Naive thymus-derived CD4-positive, alpha-beta T cell (primary cell): ENCODE measurements around the gene LCN10. TPM values are rescaled to one million over a fixed set of nuclear protein-coding genes. Genes with fewer than 3 reads are reported as not detected.

Experiments used
- ATAC-seq: fragments of 150-1000 bp; cut with Tn5 transposase; 2 replicates; pipeline ENCODE4 v1.10.0; 2021; ENCODE audit warnings: mild to moderate bottlenecking, moderate library complexity
- CTCF ChIA-PET: fragments of 350-600 bp; sonication (Branson Sonifier 250); formaldehyde crosslinking; loops from one replicate; lab custom pipeline; 2021; ENCODE audit warnings: antibody characterized with exemption; lab: Charles Lee
- POLR2A ChIA-PET: fragments of 350-600 bp; sonication (Branson Sonifier 250); formaldehyde crosslinking; loops from one replicate; lab custom pipeline; 2021; ENCODE audit warnings: antibody characterized with exemption, inconsistent platforms; lab: Charles Lee
- DNase-seq, 9 donors: peaks; one replicate each; pipeline versions ENCODE4 v3.0.0 to v3.0.0-alpha.2; 2020 to 2022; ENCODE audit warnings: mixed read lengths in 1 of 9
- H3K27ac ChIP-seq: one replicate; pipeline ENCODE4 v1.7.0; 2013; ENCODE audit warnings: mild to moderate bottlenecking, low read depth, low read length, moderate library complexity
- H3K27me3 ChIP-seq, 2 donors: one replicate each; pipeline ENCODE4 v1.7.0; 2013; ENCODE audit warnings: low read length in 2 of 2, mild to moderate bottlenecking in 2 of 2, moderate library complexity in 2 of 2; ENCODE audit not compliant: control insufficient read depth in 2 of 2, insufficient read depth in 2 of 2
- H3K36me3 ChIP-seq, 3 experiments: 1 replicate in 2 of 3; 2 replicates in 1 of 3; pipeline ENCODE4 v1.7.0; 2013; ENCODE audit warnings: low read length in 3 of 3, mild to moderate bottlenecking in 3 of 3, moderate library complexity in 1 of 3; ENCODE audit not compliant: insufficient read depth in 3 of 3, control insufficient read depth in 2 of 3
- H3K4me1 ChIP-seq, 2 donors: one replicate each; pipeline ENCODE4 v1.7.0; 2013; ENCODE audit warnings: low read length in 2 of 2, mild to moderate bottlenecking in 2 of 2, moderate library complexity in 1 of 2; ENCODE audit not compliant: control insufficient read depth in 2 of 2, insufficient read depth in 2 of 2
- H3K4me3 ChIP-seq: 2 replicates; pipeline ENCODE4 v1.7.0; 2013; ENCODE audit warnings: mild to moderate bottlenecking, low read length
- H3K9me3 ChIP-seq, 3 experiments: 1 replicate in 2 of 3; 2 replicates in 1 of 3; pipeline ENCODE4 v1.7.0; 2013; ENCODE audit warnings: low read length in 3 of 3; ENCODE audit not compliant: control insufficient read depth in 2 of 3
- H3K27ac Mint-ChIP-seq, 9 donors: one replicate each; pipeline ENCODE4 v1.8.0; 2020 to 2022; ENCODE audit warnings: mixed read lengths in 9 of 9, mild to moderate bottlenecking in 8 of 9, moderate library complexity in 5 of 9, inconsistent platforms in 2 of 9
- H3K27me3 Mint-ChIP-seq, 5 donors: one replicate each; pipeline ENCODE4 v1.8.0; 2021 to 2022; ENCODE audit warnings: mixed read lengths in 5 of 5, mild to moderate bottlenecking in 1 of 5
- H3K36me3 Mint-ChIP-seq, 5 donors: one replicate each; pipeline ENCODE4 v1.8.0; 2020 to 2022; ENCODE audit warnings: mixed read lengths in 5 of 5, mild to moderate bottlenecking in 3 of 5, inconsistent platforms in 1 of 5
- H3K4me1 Mint-ChIP-seq, 7 donors: one replicate each; pipeline ENCODE4 v1.8.0; 2020 to 2022; ENCODE audit warnings: mixed read lengths in 7 of 7, mild to moderate bottlenecking in 3 of 7, inconsistent platforms in 1 of 7
- H3K4me3 Mint-ChIP-seq, 10 donors: one replicate each; pipeline ENCODE4 v1.8.0; 2020 to 2022; ENCODE audit warnings: mild to moderate bottlenecking in 10 of 10, mixed read lengths in 10 of 10, moderate library complexity in 6 of 10, inconsistent platforms in 2 of 10
- H3K9me3 Mint-ChIP-seq, 11 donors: one replicate each; pipeline ENCODE4 v1.8.0; 2020 to 2022; ENCODE audit warnings: mixed read lengths in 11 of 11, mild to moderate bottlenecking in 4 of 11, inconsistent platforms in 1 of 11, moderate library complexity in 1 of 11
- intact Hi-C, 2 donors: fragments of 100-400 bp; cut with micrococcal nuclease; formaldehyde crosslinking; loops; one replicate each; pipeline ENCODE4 v1.15.1; 2023
- polyA plus RNA-seq, 2 donors: library from polyadenylated mRNA; unstranded; fragments of 300-500 nt; fragmentation: Illumina TruSeq; gene quantifications; one replicate each; pipeline ENCODE4 v1.2.3, GENCODE V29; 2021
- total RNA-seq, 6 experiments: library from RNA in 5 of 6; stranded (reverse) in 5 of 6; gene quantifications; 1 replicate in 5 of 6; 2 replicates in 1 of 6; pipeline ENCODE4 v1.2.3 and lab custom pipeline; 2021 to 2026

LCN10 gene
- total and polyA plus RNA-seq, 7 experiments from 2014 or later, result 0.34 to 3.2 (median 1.1) TPM; not detected in 1

DNA sequence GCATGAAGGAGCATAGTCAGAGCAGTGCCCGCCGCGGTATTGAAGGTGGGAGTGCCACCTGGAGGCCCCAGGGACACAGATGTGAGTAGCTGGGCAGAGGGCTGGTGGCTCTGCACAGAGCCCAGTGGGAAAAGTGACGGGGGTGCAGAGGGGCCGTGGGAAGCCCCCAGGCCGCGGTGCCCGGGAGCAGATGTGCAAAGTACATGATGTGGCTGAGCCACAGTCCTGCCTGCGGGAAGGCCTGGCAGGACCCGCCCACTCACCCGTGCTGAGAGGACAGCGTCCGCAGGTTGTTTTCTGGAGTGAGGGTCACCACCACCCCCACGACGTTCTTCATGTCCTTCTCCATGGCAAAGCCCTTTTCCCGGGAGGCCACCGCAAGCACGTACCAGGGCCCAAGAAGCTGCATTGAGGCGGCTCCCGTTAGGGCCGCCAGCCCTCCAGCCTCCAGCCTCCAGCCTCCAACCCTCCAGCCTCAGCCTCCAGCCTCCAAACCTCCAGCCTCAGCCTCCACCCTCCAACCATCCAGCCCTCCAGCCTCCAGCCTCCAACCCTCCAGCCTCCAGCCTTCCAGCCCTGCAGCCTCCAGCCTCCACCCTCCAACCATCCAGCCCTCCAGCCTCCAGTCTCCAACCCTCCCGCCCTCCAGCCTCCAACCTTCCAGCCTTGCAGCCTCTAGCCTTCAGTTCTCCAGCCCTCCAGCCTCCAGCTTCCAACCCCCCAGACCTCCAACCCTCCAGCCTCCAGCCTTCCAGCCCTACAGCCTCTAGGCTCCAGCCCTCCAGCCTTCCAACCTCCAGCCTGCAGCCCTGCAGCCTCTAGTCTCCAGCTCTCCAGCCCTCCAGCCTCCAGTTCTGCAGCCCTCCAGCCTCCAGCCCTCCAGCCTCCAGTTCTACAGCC is 4.7 kb upstream of the LCN10 start:
- ATAC-seq (no peak), DNase-seq (no peak)
- Histone ChIP-seq H3K4me1 (no peaks in the 10 kb centered on the region), H3K4me3 (no peak overlapping the region), H3K9me3 (no peaks in the 10 kb centered on the region), H3K27me3 (no peaks in the 10 kb centered on the region), H3K36me3 (no peaks in the 10 kb centered on the region), H3K27ac (no peak overlapping the region)
- Mint-ChIP-seq H3K4me1 (peaks cover 0 to 5% (median 0%) of the 10 kb centered on the region in 7 donors), H3K9me3 (peaks cover 0 to 21% (median 13%) of the 10 kb centered on the region in 11 donors), H3K27me3 (peaks cover 0 to 20% (median 5%) of the 10 kb centered on the region in 5 donors), H3K4me3 (no peak overlapping the region), H3K27ac (no peak overlapping the region), H3K36me3 (peaks cover 0 to 9% (median 2%) of the 10 kb centered on the region in 5 donors)
- CTCF ChIA-PET, result no interaction called here
- POLR2A ChIA-PET, result no interaction called here
- intact Hi-C loops, result no loop called here

DNA sequence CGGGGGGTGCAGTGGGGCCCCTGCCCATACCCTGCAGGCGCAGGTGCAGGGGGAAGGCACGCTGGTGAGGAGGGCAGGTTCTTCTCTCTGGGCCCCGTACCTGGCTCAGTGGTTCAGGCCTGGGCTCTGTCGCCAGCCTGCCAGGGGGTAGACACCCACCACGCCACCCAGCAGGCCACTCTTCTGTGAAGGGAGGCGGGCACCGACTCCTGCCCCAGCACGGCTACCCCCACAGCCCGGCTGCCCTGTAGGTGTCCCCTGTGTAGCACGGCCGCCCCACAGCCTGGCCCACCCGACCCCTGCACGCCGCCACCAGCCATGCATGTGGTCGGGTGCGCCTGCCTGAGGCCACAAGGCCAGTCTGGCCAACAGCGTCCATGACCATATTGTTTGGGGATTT is 3.9 kb upstream of the LCN10 start:
- CTCF ChIA-PET, result no interaction called here
- H3K9me3 ChIP-seq, result no peaks in the 10 kb centered on the region
- peaks cover 0 to 18% (median 5%) of the 10 kb centered on the region in 5 donors for H3K27me3 Mint-ChIP-seq
- no peaks in the 10 kb centered on the region for H3K27me3 ChIP-seq
- intact Hi-C loops, result no loop called here
- H3K4me3 Mint-ChIP-seq, result no peak overlapping the region
- peaks cover 0 to 1% (median 0%) of the 10 kb centered on the region in 5 donors for H3K36me3 Mint-ChIP-seq
- DNase-seq (no peak), ATAC-seq (no peak)
- no peak overlapping the region for H3K27ac ChIP-seq
- H3K36me3 ChIP-seq, result no peaks in the 10 kb centered on the region
- no peaks in the 10 kb centered on the region for H3K4me1 ChIP-seq
- H3K4me3 ChIP-seq, result no peak overlapping the region
- peaks cover 0 to 13% (median 5%) of the 10 kb centered on the region in 11 donors for H3K9me3 Mint-ChIP-seq
- POLR2A ChIA-PET, result no interaction called here
- peaks cover 0 to 5% (median 0%) of the 10 kb centered on the region in 7 donors for H3K4me1 Mint-ChIP-seq
- no peak overlapping the region for H3K27ac Mint-ChIP-seq

DNA sequence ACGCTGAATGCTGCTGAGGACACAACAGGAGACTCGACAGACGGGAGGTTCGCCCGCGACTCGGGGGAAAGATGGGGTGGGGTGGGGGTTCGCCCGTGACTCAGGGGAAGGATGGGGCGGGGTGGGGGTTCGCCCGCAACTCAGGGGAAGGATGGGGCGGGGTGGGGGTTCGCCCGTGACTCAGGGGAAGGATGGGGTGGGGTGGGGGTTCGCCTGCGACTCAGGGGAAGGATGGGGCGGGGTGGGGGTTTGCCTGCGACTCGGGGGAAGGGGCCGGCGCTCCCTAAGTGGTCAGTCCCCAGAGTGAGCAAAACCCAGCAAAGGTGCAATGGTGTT is 3.4 kb upstream of the LCN10 start:
- intact Hi-C loops, result no loop called here
- Mint-ChIP-seq H3K27me3 (peaks cover 0 to 18% (median 5%) of the 10 kb centered on the region in 5 donors), H3K4me1 (peaks cover 0 to 5% (median 3%) of the 10 kb centered on the region in 7 donors), H3K27ac (no peak overlapping the region), H3K4me3 (no peak overlapping the region), H3K36me3 (no peaks in the 10 kb centered on the region), H3K9me3 (peaks cover 0 to 8% (median 2%) of the 10 kb centered on the region in 11 donors)
- ChIA-PET CTCF (no interaction called here), POLR2A (interaction anchor here (0.6 to 0.7 kb wide), 2 partner anchors 12 to 197 kb away, joined by 3 read pairs; no protein-coding TSS in a partner anchor)
- Histone ChIP-seq H3K36me3 (no peaks in the 10 kb centered on the region), H3K4me3 (no peak overlapping the region), H3K27me3 (no peaks in the 10 kb centered on the region), H3K27ac (no peak overlapping the region), H3K9me3 (no peaks in the 10 kb centered on the region), H3K4me1 (no peaks in the 10 kb centered on the region)
- ATAC-seq (no peak), DNase-seq (no peak)

DNA sequence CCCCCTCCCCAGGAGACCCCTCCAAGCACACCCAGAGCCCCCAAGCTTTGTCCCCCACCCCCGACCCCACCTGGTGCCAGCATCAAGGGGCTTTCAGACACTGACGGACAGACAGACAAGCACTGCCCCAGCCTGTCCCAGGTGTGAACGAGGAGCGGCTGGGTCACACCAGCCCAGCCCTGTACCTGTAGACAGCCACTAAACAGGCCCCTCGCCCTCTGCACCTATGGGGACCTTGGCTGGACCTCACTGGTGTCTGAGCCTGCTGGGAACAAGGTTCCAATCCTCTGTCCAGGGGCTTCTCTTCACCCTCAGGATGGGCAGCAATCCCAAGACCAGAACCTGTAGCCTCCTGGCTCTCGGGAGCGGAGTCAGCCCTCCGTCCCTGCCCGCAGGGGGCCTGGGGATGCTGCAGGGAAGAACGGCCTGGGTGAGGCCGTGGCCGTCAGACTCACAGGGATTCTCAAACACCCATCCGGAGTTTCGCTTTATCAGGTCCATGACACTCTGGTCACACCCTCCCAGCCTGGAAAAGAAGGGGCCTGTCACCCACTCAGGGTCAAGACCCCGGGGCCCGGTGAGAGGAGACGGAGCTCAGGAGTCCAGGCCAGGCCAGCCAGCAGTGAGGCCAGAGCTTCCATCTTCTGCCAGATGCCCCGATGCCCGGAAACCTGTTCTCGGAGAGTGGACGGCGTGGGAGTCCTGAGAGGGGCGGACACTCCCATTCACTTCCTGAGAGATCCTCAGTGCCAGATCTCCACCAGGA is 2.8 kb upstream of the LCN10 start:
- no peak overlapping the region for H3K4me3 ChIP-seq
- DNase-seq (no peak), ATAC-seq (no peak)
- no peaks in the 10 kb centered on the region for H3K27me3 ChIP-seq
- Mint-ChIP-seq H3K27me3 (peaks cover 0 to 13% (median 3%) of the 10 kb centered on the region in 5 donors), H3K27ac (no peak overlapping the region), H3K36me3 (no peaks in the 10 kb centered on the region), H3K4me1 (peaks cover 0 to 4% (median under 1%) of the 10 kb centered on the region in 7 donors), H3K9me3 (peaks cover 0 to 6% (median 0%) of the 10 kb centered on the region in 11 donors), H3K4me3 (no peak overlapping the region)
- intact Hi-C loops, result no loop called here
- H3K36me3 ChIP-seq, result no peaks in the 10 kb centered on the region
- POLR2A ChIA-PET, result interaction anchor here (0.6 to 0.7 kb wide), 2 partner anchors 13 to 196 kb away, joined by 3 read pairs; no protein-coding TSS in a partner anchor
- H3K4me1 ChIP-seq, result no peaks in the 10 kb centered on the region
- no peaks in the 10 kb centered on the region for H3K9me3 ChIP-seq
- CTCF ChIA-PET, result no interaction called here
- H3K27ac ChIP-seq, result no peak overlapping the region

DNA sequence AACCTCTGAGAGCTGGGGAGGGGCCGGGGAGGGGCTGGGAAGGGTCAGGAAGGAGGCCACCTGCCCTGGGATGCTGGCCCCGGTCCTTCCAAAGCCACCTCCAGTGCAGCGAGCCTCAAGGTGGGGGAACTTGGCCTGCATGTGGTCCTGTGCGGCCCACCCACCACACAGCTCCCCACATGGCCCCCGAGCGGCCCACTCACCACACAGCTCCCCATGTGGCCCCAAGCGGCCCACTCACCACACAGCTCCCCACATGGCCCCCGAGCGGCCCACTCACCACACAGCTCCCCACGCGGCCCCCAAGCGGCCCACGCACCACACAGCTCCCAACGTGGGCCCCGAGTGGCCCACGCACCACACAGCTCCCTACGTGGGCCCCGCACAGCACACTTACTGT is 2.0 kb upstream of the LCN10 start:
- Mint-ChIP-seq H3K27me3 (peaks cover 0 to 12% (median 3%) of the 10 kb centered on the region in 5 donors), H3K36me3 (no peaks in the 10 kb centered on the region), H3K9me3 (no peaks in the 10 kb centered on the region)

DNA sequence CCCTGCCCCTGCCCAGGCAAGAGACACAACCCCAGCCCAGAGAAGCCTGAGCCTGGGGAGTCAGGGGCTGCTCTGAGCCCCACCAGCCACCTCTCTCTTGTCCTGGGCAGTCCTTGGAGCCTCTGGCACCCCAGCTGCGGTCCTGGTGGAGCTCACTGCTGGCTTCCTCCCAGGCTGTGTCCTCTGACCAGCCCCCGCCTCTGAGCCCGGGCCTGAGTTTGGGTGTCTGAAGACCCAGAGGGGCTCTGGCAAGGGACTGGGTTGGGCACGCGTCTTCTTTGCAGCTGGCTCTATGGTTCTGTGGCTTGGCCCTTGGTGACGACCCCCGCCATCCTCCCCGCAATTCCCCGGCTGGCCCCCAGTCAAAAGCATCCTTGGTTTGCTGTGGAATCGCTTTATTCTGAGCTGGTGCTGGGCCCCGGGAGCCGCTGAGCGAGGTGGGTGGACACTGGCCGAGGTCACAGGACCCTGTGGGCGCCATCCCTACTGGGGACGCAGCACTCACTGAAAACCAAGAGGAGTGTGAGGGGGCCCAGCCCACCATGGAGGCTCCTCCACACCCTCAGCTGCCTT is 985 bp upstream of the LCN10 start:
- H3K27ac ChIP-seq, result no peak overlapping the region
- no peaks in the 10 kb centered on the region for H3K36me3 Mint-ChIP-seq
- peaks cover 0 to 4% (median 0%) of the 10 kb centered on the region in 7 donors for H3K4me1 Mint-ChIP-seq
- no peaks in the 10 kb centered on the region for H3K27me3 ChIP-seq
- no peaks in the 10 kb centered on the region for H3K9me3 Mint-ChIP-seq
- no peak overlapping the region for H3K4me3 ChIP-seq
- ChIA-PET POLR2A (no interaction called here), CTCF (no interaction called here)
- ATAC-seq, result no peak
- peak overlapping the region in 2 of 10 donors; percentile 14 to 19 for H3K4me3 Mint-ChIP-seq
- H3K27me3 Mint-ChIP-seq, result peaks cover 0 to 12% (median 4%) of the 10 kb centered on the region in 5 donors
- DNase-seq, result no peak
- H3K36me3 ChIP-seq, result no peaks in the 10 kb centered on the region
- H3K9me3 ChIP-seq, result no peaks in the 10 kb centered on the region
- H3K27ac Mint-ChIP-seq, result no peak overlapping the region
- H3K4me1 ChIP-seq, result no peaks in the 10 kb centered on the region
- intact Hi-C loops, result no loop called here

More for the DNA sequence above, 2.0 kb upstream of the LCN10 start:
- H3K4me3 Mint-ChIP-seq, result no peak overlapping the region
- Histone ChIP-seq H3K36me3 (no peaks in the 10 kb centered on the region), H3K27me3 (no peaks in the 10 kb centered on the region), H3K27ac (no peak overlapping the region), H3K9me3 (no peaks in the 10 kb centered on the region), H3K4me3 (no peak overlapping the region), H3K4me1 (no peaks in the 10 kb centered on the region)
- CTCF ChIA-PET, result no interaction called here
- intact Hi-C loops, result no loop called here
- peaks cover 0 to 4% (median 0%) of the 10 kb centered on the region in 7 donors for H3K4me1 Mint-ChIP-seq
- no peak for ATAC-seq
- DNase-seq, result no peak
- no peak overlapping the region for H3K27ac Mint-ChIP-seq
- POLR2A ChIA-PET, result no interaction called here
